Fibroblast of peridontal ligament (primary cell): ENCODE data around the gene SLC6A5.

ENCODE experiments used
- DNase-seq: peaks from one replicate; pipeline ENCODE4 v3.0.0-alpha.2; 2010; ENCODE audit errors: extremely low read depth

Gene SLC6A5

GRCh38 chr11:20596205-20597153, 2.9 kb upstream of the SLC6A5 start:
- DNase-seq: no peak

DNA sequence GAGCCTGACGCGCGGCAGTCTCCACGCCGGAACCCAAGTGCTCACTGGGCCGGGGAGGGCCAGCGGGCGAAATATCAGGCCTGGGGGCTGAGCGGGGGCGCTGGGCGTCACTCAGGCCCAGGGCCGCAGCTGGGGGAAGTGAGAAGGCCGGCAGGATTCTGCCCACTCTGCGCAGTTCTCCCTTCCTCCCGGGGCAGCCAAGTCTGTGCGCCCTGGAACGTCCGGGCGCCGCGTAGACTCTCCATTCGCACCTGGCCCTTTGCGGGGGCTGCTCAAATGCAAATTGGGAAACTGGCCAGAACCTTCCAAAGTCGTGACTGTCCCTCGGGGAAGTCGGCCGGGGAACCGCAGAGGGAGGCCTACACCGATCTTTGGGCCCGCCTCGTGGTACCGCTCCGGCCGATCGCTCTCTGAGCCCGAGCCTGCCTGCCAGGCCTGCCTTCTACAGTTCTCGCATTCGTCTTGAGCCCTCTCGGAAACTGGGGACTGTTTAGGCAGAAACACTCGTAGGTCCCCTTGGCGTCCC, 2.2 kb upstream of the SLC6A5 start:
- no peak for DNase-seq

DNA sequence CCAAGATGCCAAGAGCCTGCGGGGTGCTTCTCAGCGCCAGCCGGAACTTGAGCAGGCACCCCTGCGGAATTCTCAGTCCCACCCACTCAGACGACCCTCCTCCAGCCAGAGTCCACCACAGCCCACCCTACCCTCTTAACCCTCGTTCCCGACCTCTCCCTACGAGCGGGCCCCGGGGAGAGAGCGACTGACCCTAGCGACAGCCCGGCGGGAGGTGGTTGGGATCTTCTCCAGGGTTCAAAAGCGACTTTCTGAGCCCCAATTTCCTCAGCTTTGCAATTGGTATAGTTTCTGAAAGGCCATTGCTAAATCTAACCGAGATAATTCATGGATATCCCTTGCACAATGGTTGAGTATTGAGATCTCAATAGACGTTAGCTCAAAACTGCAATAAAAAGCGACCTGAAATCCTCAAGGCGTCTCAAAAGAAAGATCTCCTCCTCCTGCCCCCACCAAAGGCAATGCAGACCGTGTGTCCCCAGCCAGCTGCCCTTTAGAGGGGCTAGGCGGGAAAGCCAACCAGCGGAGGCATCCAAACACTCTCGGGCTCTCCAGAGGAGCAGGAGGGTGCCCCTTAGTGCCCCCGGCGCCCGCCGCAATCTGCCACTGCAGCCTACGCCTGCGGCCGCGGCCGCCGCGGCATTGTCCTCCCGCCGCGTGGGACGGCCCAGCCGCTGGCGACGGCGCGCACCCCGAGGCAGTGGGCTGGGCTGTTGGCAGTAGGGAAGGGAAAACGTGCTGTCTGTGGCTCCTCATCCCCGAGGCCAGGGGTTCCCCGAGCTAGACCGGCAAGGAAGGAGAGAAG, 1.5 kb upstream of the SLC6A5 start:
- no peak for DNase-seq

DNA sequence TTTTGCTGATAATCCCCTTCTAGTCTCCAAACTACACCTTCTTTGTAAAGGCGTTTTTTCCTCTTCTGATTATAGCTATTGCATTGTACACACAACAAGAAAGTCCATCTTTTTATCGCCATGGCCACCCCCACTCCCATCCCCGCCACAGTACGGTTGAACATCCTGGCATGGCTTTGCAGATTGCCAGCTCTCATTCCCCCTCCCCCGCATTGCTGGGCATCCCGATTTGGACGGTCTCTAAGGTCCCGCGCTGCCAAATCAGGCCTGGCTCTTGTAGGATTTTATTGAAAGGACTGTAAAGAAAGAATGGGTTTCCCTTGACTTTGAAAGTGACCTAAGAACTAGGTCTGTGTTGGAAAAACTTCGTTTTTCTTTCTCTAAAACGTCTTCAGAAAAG, 916 bp upstream of the SLC6A5 start:
- no peak for DNase-seq

GRCh38 chr11:20600020-20600346, 575 bp downstream of the SLC6A5 start:
- DNase-seq: no peak

DNA sequence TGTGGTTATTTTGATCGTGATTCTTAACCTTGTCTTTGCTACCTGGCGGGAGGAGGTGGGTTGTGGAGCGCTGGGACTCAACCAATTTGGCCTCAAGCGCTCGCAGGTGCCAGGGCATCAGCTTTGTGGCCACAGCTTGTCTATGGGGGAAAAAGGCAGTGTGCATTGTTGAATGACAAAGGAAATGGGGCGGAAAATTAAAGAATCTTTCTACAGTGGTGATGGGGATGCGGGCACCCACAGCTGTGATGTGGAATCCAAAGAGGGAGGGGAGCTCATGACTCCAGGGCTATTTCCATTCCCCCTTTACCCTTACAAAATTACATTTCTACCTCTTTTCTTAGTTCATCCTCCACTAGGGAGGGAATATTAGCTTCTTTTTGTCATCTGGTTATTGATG, 1.1 kb downstream of the SLC6A5 start:
- no peak for DNase-seq

GRCh38 chr11:20601221-20601914, 2.0 kb downstream of the SLC6A5 start:
- no peak for DNase-seq

GRCh38 chr11:20604295-20604803, 4.9 kb downstream of the SLC6A5 start:
- no peak for DNase-seq

- DNase-seq: no peak
Measured at GRCh38 chr11:20604864-20605601, 5.6 kb downstream of the SLC6A5 start.

DNA sequence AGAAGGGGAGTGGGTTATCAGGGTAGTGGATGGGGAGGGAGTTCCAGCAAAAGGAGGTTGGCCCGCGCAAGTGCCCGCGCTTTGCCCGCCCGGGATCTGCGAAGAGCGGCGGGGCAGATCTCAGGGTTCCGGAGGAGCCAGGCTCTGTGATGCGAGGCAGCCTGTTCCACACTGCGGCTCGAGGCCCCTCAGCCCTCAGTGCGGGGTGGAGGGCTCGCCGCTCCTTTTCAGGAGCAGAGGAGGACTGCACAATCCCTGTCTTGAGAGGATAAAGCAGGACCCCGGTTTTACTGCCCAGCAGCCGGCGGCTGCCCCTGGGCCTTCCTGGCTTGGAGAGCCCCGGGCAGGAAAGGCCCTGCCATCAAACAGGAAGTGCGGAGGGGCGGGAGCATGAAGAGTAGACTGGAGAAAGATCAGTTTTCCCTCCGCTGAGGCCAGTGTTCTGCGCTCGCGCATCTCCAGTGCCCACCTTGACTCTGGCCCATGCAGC, 6.2 kb downstream of the SLC6A5 start:
- DNase-seq: no peak

DNA sequence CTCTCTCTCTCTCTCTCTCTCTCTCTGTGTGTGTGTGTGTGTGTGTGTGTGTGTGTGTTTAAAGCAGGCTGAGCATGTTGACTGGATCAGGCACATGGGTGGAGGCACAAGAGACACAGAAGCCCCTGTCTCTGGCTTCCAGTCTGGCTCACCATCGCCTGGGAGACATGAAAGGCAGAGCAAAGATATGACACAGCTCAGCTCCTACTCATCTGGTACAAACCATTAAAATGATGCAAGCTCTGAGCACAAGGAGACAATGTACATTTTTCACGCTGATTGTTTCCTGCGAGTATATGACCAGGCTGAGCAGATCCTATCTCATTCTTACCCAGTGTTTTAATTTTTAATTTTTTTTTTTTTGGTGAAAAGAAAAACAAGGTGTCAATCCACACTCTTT, 9.5 kb downstream of the SLC6A5 start:
- no peak for DNase-seq

GRCh38 chr11:20609727-20610707, 10.6 kb downstream of the SLC6A5 start:
- peak; percentile 41 for DNase-seq

DNA sequence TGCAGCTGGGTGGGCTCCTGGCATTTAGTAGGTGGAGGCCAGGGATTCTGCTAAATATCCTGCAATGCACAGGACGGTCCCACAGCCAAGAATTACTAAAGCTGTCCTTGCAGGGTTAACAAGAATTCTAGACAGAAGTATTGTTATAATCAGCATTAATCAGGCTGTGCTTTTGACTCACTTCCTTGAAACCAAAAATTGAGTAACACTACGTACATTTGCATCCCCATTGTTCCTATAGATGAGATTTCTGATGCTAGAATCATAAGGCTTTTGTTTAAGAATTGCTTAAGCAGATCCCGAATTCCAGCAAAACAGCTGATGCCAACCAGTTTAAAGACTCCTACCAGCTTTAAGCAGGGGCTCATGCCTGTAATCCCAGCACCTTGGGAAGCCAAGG, 11.4 kb downstream of the SLC6A5 start:
- DNase-seq: no peak

DNA sequence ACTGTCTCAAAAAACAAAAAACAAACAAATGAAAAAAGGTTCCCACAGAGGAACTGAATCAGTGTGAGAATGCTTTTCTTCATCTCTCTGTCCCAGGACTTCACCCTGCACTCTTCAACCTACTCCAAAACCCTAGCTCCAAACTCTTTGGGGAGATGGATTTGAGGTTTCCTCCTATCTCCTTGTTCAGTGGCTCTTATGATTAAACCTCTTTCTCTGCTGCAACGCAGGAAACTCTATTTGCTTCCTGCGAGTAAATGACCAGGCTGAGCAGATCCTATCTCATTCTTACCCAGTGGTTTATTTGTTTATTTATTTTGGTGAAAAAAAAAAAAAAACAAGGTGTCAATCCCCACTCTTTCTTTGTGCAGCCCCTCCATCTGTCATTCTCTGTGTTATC, 12.0 kb downstream of the SLC6A5 start:
- no peak for DNase-seq

- DNase-seq: no peak
Measured at GRCh38 chr11:20611892-20612291, 12.5 kb downstream of the SLC6A5 start.

GRCh38 chr11:20612416-20612815, 13.0 kb downstream of the SLC6A5 start:
- no peak for DNase-seq

GRCh38 chr11:20616920-20617319, 17.5 kb downstream of the SLC6A5 start:
- no peak for DNase-seq

DNA sequence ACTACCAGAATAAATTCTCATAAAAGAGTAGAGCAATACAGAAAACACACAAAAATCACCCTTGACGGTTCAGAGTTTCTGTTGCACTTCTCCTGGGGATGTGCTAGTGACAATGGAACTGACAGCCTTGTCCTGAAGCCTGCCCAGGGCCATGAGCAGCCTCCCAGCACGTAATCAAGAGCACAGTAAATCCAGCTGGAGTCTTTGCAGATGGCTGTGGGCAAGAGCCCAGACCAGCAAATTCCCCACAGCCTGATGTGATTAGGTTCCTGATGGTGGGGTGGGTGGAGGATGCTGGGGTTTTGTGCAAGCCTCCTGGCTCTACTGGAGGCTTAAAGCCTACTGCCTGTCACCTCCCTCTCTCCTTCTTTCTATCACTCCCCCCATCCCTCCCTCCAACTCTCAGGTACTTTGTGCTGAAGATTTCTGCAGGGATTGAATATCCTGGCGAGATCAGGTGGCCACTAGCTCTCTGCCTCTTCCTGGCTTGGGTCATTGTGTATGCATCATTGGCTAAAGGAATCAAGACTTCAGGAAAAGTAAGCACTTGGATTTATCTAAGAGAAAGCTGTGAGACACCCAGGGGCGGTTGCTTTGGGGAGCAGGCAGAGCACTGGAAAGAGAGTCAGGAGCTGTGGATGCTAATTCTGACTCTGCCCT, 18.1 kb downstream of the SLC6A5 start:
- DNase-seq: no peak

DNA sequence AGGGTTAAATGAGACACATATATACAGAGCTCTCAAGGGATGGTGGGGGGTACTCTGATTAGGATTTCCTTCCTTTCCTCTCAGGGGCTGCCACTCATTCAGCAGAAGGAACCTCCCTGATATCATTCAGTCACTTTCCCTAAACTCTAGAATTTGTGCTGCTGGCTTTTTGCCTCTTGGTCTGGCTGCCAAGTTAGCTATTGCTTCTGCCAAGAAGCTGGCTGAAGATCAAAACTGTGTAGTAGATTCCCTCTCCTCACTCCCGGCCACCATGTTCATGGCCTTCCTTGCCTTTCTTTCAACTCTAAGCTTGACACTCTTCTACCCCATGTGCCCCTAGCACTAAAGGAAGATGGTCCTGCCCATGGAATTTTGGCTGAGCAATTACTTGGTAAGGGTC, 18.7 kb downstream of the SLC6A5 start:
- DNase-seq: no peak
